T-helper 17 cell (primary cell): Measurements from ENCODE around the gene ZNF497. TPM values are rescaled to one million over a fixed set of nuclear protein-coding genes. Genes with fewer than 3 reads are reported as not detected.
"Not testable (repeated sequence)": the region's sequence is repeated elsewhere in the genome, so short reads cannot be mapped to it uniquely, and the experiment has no call there.

Experiments used
- ATAC-seq: fragments of 150-1000 bp; cut with Tn5 transposase; 2 replicates; pipeline ENCODE4 v1.10.0; 2021; ENCODE audit warnings: mild to moderate bottlenecking, moderate library complexity
- DNase-seq, 3 donors: peaks; one replicate each; pipeline versions ENCODE4 v3.0.0 to v3.0.0-alpha.2; 2020 to 2021
- H3K9me3 ChIP-seq: one replicate; pipeline ENCODE4 v1.7.0; 2013; ENCODE audit warnings: low read length, mild to moderate bottlenecking; ENCODE audit not compliant: control insufficient read depth, poor library complexity, severe bottlenecking
- H3K27ac Mint-ChIP-seq: one replicate; pipeline ENCODE4 v1.8.0; 2022; ENCODE audit warnings: mild to moderate bottlenecking, moderate library complexity, mixed read lengths
- H3K27me3 Mint-ChIP-seq: one replicate; pipeline ENCODE4 v1.8.0; 2022; ENCODE audit warnings: mixed read lengths
- H3K36me3 Mint-ChIP-seq: one replicate; pipeline ENCODE4 v1.8.0; 2022; ENCODE audit warnings: low read depth, mixed read lengths
- H3K4me1 Mint-ChIP-seq: one replicate; pipeline ENCODE4 v1.8.0; 2022; ENCODE audit warnings: mild to moderate bottlenecking, mixed read lengths
- H3K4me3 Mint-ChIP-seq: one replicate; pipeline ENCODE4 v1.8.0; 2022; ENCODE audit warnings: mild to moderate bottlenecking, moderate library complexity, mixed read lengths
- total RNA-seq, 4 donors: library from RNA in 2 of 4; stranded (reverse) in 2 of 4; gene quantifications; one replicate each; pipeline ENCODE4 v1.2.3 and lab custom pipeline; 2022 to 2026

Gene ZNF497
- 1 to 10 TPM in 1 of 2 donors, under 1 TPM in 1; 0.55 to 1.6 TPM for total RNA-seq
- total RNA-seq (lab: John Stamatoyannopoulos, UW), result 0.58 to 0.75 reads per million in 2 donors

DNA sequence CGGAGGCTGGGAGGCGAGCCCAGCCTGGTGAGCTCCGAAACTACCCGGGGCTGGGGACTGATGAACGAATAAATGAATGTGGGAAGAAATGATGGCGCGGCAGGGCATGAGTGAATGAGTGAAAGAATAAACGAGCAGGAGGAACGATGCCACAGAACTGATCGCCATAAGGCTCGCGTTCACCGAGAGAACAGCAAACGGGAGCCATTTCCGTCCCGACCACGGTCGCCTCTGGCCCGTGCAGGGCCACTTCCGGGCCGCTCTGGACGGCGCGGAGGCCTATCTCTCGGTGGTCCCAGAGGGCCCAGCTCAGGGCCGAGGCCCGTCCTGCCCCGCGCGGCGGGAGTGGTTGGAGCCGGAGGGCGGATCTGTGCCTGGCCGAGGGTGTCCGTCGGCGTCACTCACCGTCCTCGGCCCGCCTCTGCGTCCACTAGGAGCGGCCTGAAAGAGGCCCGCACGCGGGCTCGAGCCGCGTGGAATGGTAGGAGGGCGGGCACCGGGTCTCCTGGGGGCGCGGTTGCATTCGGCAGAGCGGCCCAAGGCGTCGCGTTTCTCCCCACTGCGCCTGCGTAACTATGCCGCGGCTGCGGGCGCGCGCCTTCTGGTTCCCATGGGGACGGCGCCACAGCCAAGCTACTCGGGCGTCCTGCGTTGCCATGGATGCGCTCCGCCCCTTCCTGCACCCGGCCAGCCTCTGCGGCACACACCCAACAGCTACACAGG lies at the start of gene ZNF497:
TSS of gene ZNF497 (minus strand) at position 480 of the 723 bp plus-strand sequence. CDS start 5,116 bp downstream, outside the sequence.
- H3K4me3 Mint-ChIP-seq, result peak within 1 kb of the TSS; percentile 94
- peak; percentile 94 for ATAC-seq
- no peaks in the 10 kb centered on the region for H3K36me3 Mint-ChIP-seq
- peak; percentile 89 to 93 (median 91) for DNase-seq
- H3K4me1 Mint-ChIP-seq, result peaks cover 11% of the 10 kb centered on the region
- no peaks in the 10 kb centered on the region for H3K27me3 Mint-ChIP-seq
- H3K27ac Mint-ChIP-seq, result peak within 1 kb of the TSS; percentile 87
- H3K9me3 ChIP-seq, result no peaks in the 10 kb centered on the region

- H3K9me3 ChIP-seq, result no peaks in the 10 kb centered on the region
- peak overlapping the region; percentile 96 for H3K4me3 Mint-ChIP-seq
- DNase-seq (no peak), ATAC-seq (no peak)
- no peaks in the 10 kb centered on the region for H3K27me3 Mint-ChIP-seq
- H3K4me1 Mint-ChIP-seq, result peaks cover 29% of the 10 kb centered on the region
- peaks cover 3% of the 10 kb centered on the region for H3K36me3 Mint-ChIP-seq
- H3K27ac Mint-ChIP-seq, result peak overlapping the region; percentile 93
These were observed 46.6 kb upstream of the ZNF497 start for GRCh38 chr19:58409010-58409790.

- Mint-ChIP-seq H3K36me3 (peaks cover 3% of the 10 kb centered on the region), H3K4me3 (peak within 1 kb of the TSS; percentile 96), H3K4me1 (peaks cover 29% of the 10 kb centered on the region), H3K27ac (peak within 1 kb of the TSS; percentile 93), H3K27me3 (no peaks in the 10 kb centered on the region)
- DNase-seq (peak; percentile 87 to 91 (median 89)), ATAC-seq (peak; percentile 98)
- H3K9me3 ChIP-seq, result no peaks in the 10 kb centered on the region
These were observed 45.8 kb upstream of the ZNF497 start, which contains the start of gene ZNF584 for GRCh38 chr19:58408152-58409009. Gene ZNF584 (plus strand): TSS chr19:58408649. CDS start chr19:58409148, 499 bp downstream.

DNA sequence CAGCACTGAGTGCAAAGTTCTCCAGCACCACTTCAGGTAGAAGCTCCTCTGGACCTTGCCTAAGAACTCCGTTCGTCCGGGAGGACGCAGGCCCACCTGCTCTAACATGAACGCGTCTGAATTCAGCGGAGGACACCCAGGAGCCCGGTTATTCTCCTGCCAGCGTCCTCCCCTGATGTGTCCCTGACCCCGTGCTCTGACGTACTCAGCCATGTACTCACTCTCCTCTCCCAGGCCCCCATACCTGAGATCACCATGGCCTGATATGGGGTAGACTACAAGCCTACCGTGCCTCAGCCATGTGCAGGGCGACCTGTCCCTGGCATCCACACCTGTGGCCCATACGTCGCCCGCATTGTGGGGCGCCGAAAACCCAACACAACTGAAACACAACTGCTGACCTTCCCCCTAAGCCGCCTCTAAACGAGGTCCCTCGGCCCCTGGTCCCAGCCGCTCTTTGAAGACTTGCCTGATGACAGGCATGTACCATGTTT lies 45.2 kb upstream of the ZNF497 start:
- H3K4me3 Mint-ChIP-seq, result peak overlapping the region; percentile 96
- peak overlapping the region; percentile 93 for H3K27ac Mint-ChIP-seq
- no peaks in the 10 kb centered on the region for H3K9me3 ChIP-seq
- DNase-seq, result no peak
- no peak for ATAC-seq
- H3K4me1 Mint-ChIP-seq, result peaks cover 26% of the 10 kb centered on the region
- H3K36me3 Mint-ChIP-seq, result peaks cover 3% of the 10 kb centered on the region
- H3K27me3 Mint-ChIP-seq, result no peaks in the 10 kb centered on the region

DNA sequence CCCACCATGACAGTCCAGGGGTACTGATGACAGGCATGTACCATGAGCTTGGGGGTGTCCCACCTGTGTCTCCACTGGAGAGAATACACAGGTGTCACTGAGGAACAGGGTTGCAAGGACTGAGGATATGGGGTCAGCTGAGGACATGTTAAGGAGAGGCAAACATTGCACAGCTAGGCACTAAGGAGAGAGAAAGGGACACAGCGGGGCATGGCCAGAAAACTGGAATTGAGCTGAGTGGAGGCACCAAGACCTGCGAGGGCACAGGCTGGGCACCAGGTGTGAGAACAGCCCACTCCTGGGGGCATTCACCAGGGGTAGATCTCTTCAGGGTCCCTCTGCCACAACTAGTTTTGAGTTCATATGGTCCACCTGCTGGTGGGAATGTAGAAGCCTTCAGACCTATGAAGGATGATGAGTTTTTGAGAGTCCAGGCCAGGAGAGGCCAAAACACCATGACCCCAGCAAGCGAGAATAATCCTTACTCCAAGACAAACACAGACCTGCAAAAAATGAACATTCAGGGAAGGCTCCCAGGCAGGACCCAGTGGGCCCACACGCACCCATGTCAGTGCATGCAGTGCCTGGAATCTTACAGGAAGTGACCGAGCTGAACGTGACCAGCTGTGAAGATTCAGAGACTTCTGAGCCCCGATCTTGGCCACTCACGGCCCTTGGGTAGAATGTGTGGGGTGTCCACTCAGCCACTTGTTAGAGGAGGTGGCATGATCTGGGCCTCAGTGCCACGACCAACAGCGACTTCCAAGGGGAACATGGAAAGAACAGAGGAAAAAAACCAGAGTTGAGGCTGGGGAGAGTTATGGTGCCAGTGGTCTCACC lies 44.5 kb upstream of the ZNF497 start:
- no peaks in the 10 kb centered on the region for H3K9me3 ChIP-seq
- peaks cover 26% of the 10 kb centered on the region for H3K4me1 Mint-ChIP-seq
- no peaks in the 10 kb centered on the region for H3K27me3 Mint-ChIP-seq
- ATAC-seq (no peak), DNase-seq (no peak)
- H3K36me3 Mint-ChIP-seq, result peaks cover 3% of the 10 kb centered on the region
- peak overlapping the region; percentile 93 for H3K27ac Mint-ChIP-seq
- H3K4me3 Mint-ChIP-seq, result peak overlapping the region; percentile 96

GRCh38 chr19:58403920-58404478 lies 41.4 kb upstream of the ZNF497 start:
- not testable (repeated sequence) for H3K27ac Mint-ChIP-seq, H3K27me3 Mint-ChIP-seq, DNase-seq

GRCh38 chr19:58401840-58402421 lies 39.4 kb upstream of the ZNF497 start:
- Mint-ChIP-seq H3K4me1 (peaks cover 19% of the 10 kb centered on the region), H3K27me3 (peaks cover 6% of the 10 kb centered on the region), H3K4me3 (peak overlapping the region; percentile 9), H3K36me3 (no peaks in the 10 kb centered on the region), H3K27ac (peak overlapping the region; percentile 90)
- ATAC-seq, result no peak
- no peak for DNase-seq
- no peaks in the 10 kb centered on the region for H3K9me3 ChIP-seq

More at GRCh38 chr19:58403920-58404478, 41.4 kb upstream of the ZNF497 start:
- ATAC-seq, H3K4me3 Mint-ChIP-seq, H3K9me3 ChIP-seq, H3K36me3 Mint-ChIP-seq: not testable (repeated sequence)
- peaks cover 31% of the 10 kb centered on the region for H3K4me1 Mint-ChIP-seq

DNA sequence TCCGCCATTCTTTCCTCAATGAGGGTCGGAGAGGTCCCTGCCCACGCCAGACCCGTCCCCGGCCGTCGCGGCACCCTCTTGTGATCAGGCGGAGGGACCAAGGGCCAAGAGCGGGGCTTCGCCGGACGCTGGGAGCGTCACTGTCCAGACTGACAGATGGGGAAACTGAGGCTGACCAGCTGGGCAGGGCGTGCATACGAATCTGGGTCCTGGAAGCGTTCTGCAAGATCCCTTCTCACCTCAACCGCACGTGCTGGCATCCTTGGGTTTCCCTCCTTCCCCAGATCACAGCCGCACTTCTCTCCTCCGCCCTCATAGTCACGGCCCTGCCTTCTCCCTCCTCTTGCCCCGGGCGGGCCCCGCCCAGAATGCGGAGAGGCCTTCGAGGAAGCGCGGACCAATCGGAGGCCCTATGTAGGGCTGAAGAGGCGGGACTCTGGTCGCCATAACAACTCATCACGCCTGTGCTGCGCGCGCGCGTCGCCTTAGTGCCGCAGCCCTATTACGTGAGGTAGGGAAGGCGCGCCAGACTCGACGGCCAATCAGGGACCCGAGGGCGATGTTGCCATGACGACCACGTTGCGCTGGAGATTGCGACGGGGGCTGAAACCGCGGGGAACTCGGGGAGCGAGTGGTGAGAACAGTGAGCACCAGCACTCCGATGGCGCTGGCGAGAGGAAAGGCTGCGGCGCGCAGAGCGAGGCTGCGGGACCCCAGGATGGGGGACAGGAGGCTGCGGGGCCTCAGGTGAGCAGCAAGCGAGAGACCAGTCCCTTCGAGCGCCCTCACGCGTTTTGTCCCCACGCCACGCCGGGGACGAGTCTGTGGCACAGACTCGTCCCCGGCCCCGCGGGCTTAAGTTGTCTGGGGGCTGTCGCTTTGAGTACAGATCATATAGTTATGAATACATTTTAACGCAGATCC lies 38.6 kb upstream of the ZNF497 start:
- Mint-ChIP-seq H3K36me3 (no peaks in the 10 kb centered on the region), H3K27me3 (peaks cover 8% of the 10 kb centered on the region), H3K27ac (peak overlapping the region; percentile 90), H3K4me1 (peaks cover 13% of the 10 kb centered on the region), H3K4me3 (peak overlapping the region; percentile 90)
- DNase-seq, result peak; percentile 96 to 99 (median 98)
- ATAC-seq, result peak; percentile 97
- no peaks in the 10 kb centered on the region for H3K9me3 ChIP-seq

GRCh38 chr19:58400316-58400915 lies 37.9 kb upstream of the ZNF497 start:
- peaks cover 8% of the 10 kb centered on the region for H3K27me3 Mint-ChIP-seq
- H3K4me1 Mint-ChIP-seq, result peaks cover 13% of the 10 kb centered on the region
- H3K9me3 ChIP-seq, result no peaks in the 10 kb centered on the region

DNA sequence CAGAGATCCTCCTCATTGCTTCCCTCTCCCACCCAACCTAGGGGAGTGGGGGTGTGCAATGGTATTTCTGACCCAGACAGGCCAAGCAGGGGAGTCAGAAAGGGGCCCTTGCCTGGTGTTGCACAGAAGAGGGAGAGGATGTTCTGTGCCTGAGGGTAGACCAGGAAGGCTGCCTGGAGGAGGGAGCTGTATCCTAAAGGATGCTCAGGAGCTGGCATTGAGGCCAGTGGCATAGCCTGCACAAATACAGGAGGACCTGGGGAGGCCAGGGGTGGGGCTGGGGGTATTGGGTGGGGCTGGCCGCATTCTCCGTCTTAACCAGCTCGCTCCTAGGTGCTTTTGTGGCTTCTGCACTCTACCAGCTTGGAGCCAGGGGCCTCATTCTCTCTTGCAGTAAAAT lies 37.4 kb upstream of the ZNF497 start:
- peaks cover 8% of the 10 kb centered on the region for H3K27me3 Mint-ChIP-seq
- H3K4me3 Mint-ChIP-seq, result peak overlapping the region; percentile 90
- no peaks in the 10 kb centered on the region for H3K9me3 ChIP-seq
- H3K36me3 Mint-ChIP-seq, result peaks cover under 1% of the 10 kb centered on the region
- ATAC-seq (no peak), DNase-seq (no peak)
- no peak overlapping the region for H3K27ac Mint-ChIP-seq
- H3K4me1 Mint-ChIP-seq, result peaks cover 13% of the 10 kb centered on the region

More at GRCh38 chr19:58400316-58400915, 37.9 kb upstream of the ZNF497 start:
- H3K27ac Mint-ChIP-seq, result peak overlapping the region; percentile 90
- H3K36me3 Mint-ChIP-seq, result no peaks in the 10 kb centered on the region
- peak overlapping the region; percentile 90 for H3K4me3 Mint-ChIP-seq
- ATAC-seq (no peak), DNase-seq (no peak)
